HG03457 (cell line): ENCODE measurements around the gene TFF1.

Source experiments
- ATAC-seq: cut with Tn5 transposase; IDR thresholded peaks from one replicate; pipeline ENCODE4 v1.9.1; 2021; ENCODE audit warnings: moderate number of reproducible peaks; ENCODE audit not compliant: unreplicated experiment

The TFF1 gene

GRCh38 chr21:42321231-42321630 is 45.1 kb downstream of the TFF1 start:
- no peak for ATAC-seq

GRCh38 chr21:42320791-42321190 is 45.5 kb downstream of the TFF1 start:
- ATAC-seq, result no peak

- ATAC-seq, result no peak
These were observed 46.3 kb downstream of the TFF1 start for GRCh38 chr21:42319851-42320572.

- ATAC-seq, result no peak
These were observed 47.0 kb downstream of the TFF1 start for GRCh38 chr21:42319376-42319775.

GRCh38 chr21:42317826-42318746 is 48.2 kb downstream of the TFF1 start:
- ATAC-seq, result no peak

- no peak for ATAC-seq
These were observed 49.0 kb downstream of the TFF1 start for GRCh38 chr21:42317341-42317741.

GRCh38 chr21:42316891-42317290 is 49.4 kb downstream of the TFF1 start:
- ATAC-seq, result no peak

GRCh38 chr21:42315296-42315891 is 50.9 kb downstream of the TFF1 start, which contains the start of gene TFF3:
Gene TFF3 (minus strand): TSS chr21:42315409. CDS start chr21:42315374, 35 bp downstream.
- no peak for ATAC-seq

GRCh38 chr21:42314616-42315295 is 51.6 kb downstream of the TFF1 start:
- ATAC-seq, result no peak

- ATAC-seq, result no peak
These were observed 52.8 kb downstream of the TFF1 start for GRCh38 chr21:42313501-42313969.

GRCh38 chr21:42312626-42313104 is 53.7 kb downstream of the TFF1 start:
- no peak for ATAC-seq
